SH-SY5Y (cell line): ENCODE data around the gene PBRM1.

Experiments used
- GATA2 ChIP-seq: IDR thresholded peaks from 2 replicates; pipeline ENCODE4 v1.6.1; 2011; ENCODE audit warnings: mild to moderate bottlenecking, low read depth, low read length
- GATA3 ChIP-seq: IDR thresholded peaks from 2 replicates; pipeline ENCODE4 v1.6.1; 2011; ENCODE audit warnings: low read depth, mild to moderate bottlenecking, low read length, moderate library complexity

The PBRM1 gene

GRCh38 chr3:52501046-52501445 lies 184.7 kb downstream of the PBRM1 start:
- TF ChIP-seq GATA3 (no peak), GATA2 (no peak)

DNA sequence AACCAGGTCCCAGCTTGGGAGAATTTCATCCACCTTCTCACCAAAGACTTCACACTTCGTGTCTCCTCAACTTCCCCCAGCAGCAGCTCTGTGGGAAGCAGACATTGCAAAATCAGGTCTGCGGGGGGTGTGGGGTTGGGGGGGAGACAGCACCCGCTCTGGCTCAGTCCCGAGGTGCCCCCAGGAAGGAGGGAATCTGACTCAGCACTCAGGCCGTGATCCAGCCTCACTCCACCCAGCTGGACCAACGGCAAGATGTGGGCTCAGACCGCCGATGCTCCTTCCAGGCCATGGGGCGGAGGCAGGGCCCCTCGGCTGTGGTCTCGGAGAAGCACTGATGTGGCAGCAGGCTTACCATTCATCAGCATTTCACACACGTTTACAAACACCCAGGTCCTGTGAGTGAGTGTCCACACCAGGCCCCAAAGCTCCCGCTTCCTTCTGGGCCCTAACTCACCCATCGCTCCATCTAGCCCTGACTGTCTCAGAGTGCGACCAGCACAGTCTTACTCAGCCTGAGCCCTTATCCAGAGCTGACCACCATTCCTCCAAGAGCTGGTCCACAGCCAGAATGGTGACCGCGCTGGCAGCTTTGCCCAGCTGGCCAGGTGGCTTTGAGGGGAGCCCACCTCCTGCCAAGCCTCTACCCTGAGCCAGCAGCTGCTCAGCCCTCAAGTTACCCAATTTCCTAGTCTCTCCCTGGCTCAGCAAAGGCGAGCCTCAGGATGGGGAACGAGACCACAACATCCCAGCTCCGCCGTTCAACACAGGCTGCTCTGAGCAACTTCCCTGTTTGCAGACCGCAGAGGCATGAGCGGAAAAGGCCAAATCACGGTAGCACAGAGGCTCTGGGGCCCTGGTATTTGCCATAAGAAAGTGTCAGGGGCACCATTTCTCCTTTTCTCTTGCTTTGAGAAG lies 187.3 kb downstream of the PBRM1 start:
- no peak for TF ChIP-seq GATA2
- no peak for TF ChIP-seq GATA3

GRCh38 chr3:52495777-52496602 lies 189.7 kb downstream of the PBRM1 start:
- TF ChIP-seq GATA3, result no peak
- TF ChIP-seq GATA2, result no peak
